ENCODE results near the gene TLR8.

- peak in 1 of 5 experiments; percentile 36 for TF ChIP-seq CTCF (IDR thresholded peaks at IDR 0.05 in 4 of 5, conservative IDR thresholded peaks at IDR 0.05 in 1 of 5)
- TF ChIP-seq POLR2A (IDR thresholded peaks at IDR 0.05), result no peak
Measured at GRCh38 chrX:12950851-12951594, 44.6 kb downstream of the TLR8 start.
